NB4 (cell line): ENCODE results near the gene DAPL1.

ENCODE experiments used
- CTCF ChIP-seq: IDR thresholded peaks from one replicate; pipeline ENCODE4 v1.5.1; 2012; ENCODE audit warnings: low read depth, low read length
- POLR2A ChIP-seq: IDR thresholded peaks from 2 replicates; pipeline ENCODE4 v1.6.1; 2011; ENCODE audit warnings: mild to moderate bottlenecking; ENCODE audit not compliant: insufficient read length; ENCODE audit errors: extremely low read depth

DNA sequence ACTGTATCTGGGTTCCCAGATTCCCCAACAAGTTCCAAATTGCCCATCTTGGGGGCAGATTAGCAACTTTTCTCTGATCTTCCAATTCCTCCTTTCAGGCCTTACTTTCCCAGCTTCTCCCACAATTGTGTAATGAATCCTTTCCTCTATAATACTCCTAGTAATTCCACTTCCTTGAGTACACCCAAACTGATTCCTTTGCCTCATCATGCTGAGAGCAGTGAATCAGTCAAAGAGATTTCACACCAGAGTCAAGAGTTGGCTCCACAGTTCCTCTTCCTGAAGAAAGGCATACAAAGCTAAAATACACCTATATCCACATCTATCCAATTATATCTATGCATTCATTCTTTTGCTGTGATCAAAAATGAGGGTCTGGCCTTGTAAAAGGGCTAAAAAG lies 28.6 kb upstream of the DAPL1 start:
- TF ChIP-seq CTCF (no peak), POLR2A (no peak)
